ENCODE data around the gene IL17B.

The IL17B gene

GRCh38 chr5:149419859-149420544, 40.9 kb upstream of the IL17B start:
- DNase-seq, result no peak
- H3K4me1 Mint-ChIP-seq, result peaks cover 11% of the 10 kb centered on the region
- H3K9me3 Mint-ChIP-seq, result no peaks in the 10 kb centered on the region
- no peak overlapping the region for H3K4me3 Mint-ChIP-seq
- CTCF ChIA-PET, result interaction anchor here (1.4 to 2.0 kb wide), 4 partner anchors 15 to 39 kb away, joined by 3 to 4 read pairs (median 4); no protein-coding TSS in a partner anchor
- peaks cover 32% of the 10 kb centered on the region for H3K27me3 Mint-ChIP-seq
- no peak overlapping the region for H3K27ac Mint-ChIP-seq
- H3K36me3 Mint-ChIP-seq, result no peaks in the 10 kb centered on the region

GRCh38 chr5:149419532-149419858, 40.4 kb upstream of the IL17B start:
- Mint-ChIP-seq H3K4me3 (no peak overlapping the region), H3K27ac (no peak overlapping the region), H3K4me1 (peaks cover 11% of the 10 kb centered on the region), H3K27me3 (peaks cover 31% of the 10 kb centered on the region), H3K9me3 (no peaks in the 10 kb centered on the region), H3K36me3 (no peaks in the 10 kb centered on the region)
- no peak for DNase-seq
- CTCF ChIA-PET, result interaction anchor here (1.4 to 2.0 kb wide), 3 partner anchors 13 to 22 kb away, joined by 3 to 4 read pairs (median 4); no protein-coding TSS in a partner anchor

GRCh38 chr5:149418910-149419531, 39.9 kb upstream of the IL17B start:
- no peak overlapping the region for H3K4me3 Mint-ChIP-seq
- H3K36me3 Mint-ChIP-seq, result no peaks in the 10 kb centered on the region
- H3K4me1 Mint-ChIP-seq, result peaks cover 11% of the 10 kb centered on the region
- DNase-seq, result no peak
- H3K9me3 Mint-ChIP-seq, result no peaks in the 10 kb centered on the region
- H3K27ac Mint-ChIP-seq, result no peak overlapping the region
- H3K27me3 Mint-ChIP-seq, result peaks cover 33% of the 10 kb centered on the region
- CTCF ChIA-PET, result interaction anchor here (1.4 to 2.0 kb wide), 3 partner anchors 14 to 23 kb away, joined by 3 to 4 read pairs (median 4); no protein-coding TSS in a partner anchor

GRCh38 chr5:149417711-149418368, 38.7 kb upstream of the IL17B start:
- CTCF ChIA-PET, result interaction anchor here (1.5 kb wide), 1 partner anchor 15 kb away, joined by 4 read pairs; no protein-coding TSS in a partner anchor
- H3K27me3 Mint-ChIP-seq, result peaks cover 30% of the 10 kb centered on the region
- H3K4me1 Mint-ChIP-seq, result peaks cover 7% of the 10 kb centered on the region
- DNase-seq, result no peak
- no peak overlapping the region for H3K4me3 Mint-ChIP-seq
- H3K9me3 Mint-ChIP-seq, result no peaks in the 10 kb centered on the region
- no peak overlapping the region for H3K27ac Mint-ChIP-seq
- no peaks in the 10 kb centered on the region for H3K36me3 Mint-ChIP-seq

GRCh38 chr5:149416987-149417710, 38.1 kb upstream of the IL17B start:
- Mint-ChIP-seq H3K36me3 (no peaks in the 10 kb centered on the region), H3K9me3 (no peaks in the 10 kb centered on the region), H3K27ac (no peak overlapping the region), H3K4me1 (peaks cover 3% of the 10 kb centered on the region), H3K27me3 (peaks cover 29% of the 10 kb centered on the region), H3K4me3 (no peak overlapping the region)
- CTCF ChIA-PET, result no interaction called here
- DNase-seq, result no peak

GRCh38 chr5:149415066-149415967, 36.2 kb upstream of the IL17B start:
- no peaks in the 10 kb centered on the region for H3K36me3 Mint-ChIP-seq
- no peak overlapping the region for H3K4me3 Mint-ChIP-seq
- peaks cover 30% of the 10 kb centered on the region for H3K27me3 Mint-ChIP-seq
- no peak overlapping the region for H3K27ac Mint-ChIP-seq
- DNase-seq, result no peak
- no peaks in the 10 kb centered on the region for H3K9me3 Mint-ChIP-seq
- no peaks in the 10 kb centered on the region for H3K4me1 Mint-ChIP-seq
- CTCF ChIA-PET, result interaction anchor here (2.6 kb wide), 1 partner anchor 19 kb away, joined by 13 read pairs; no protein-coding TSS in a partner anchor

- Mint-ChIP-seq H3K4me1 (no peaks in the 10 kb centered on the region), H3K27me3 (peaks cover 33% of the 10 kb centered on the region), H3K4me3 (no peak overlapping the region), H3K9me3 (no peaks in the 10 kb centered on the region), H3K36me3 (no peaks in the 10 kb centered on the region), H3K27ac (no peak overlapping the region)
- CTCF ChIA-PET, result interaction anchor here (2.0 to 2.6 kb wide), 2 partner anchors 20 to 150 kb away, joined by 5 to 13 read pairs; no protein-coding TSS in a partner anchor
- no peak for DNase-seq
Observed at GRCh38 chr5:149414405-149415065, 35.4 kb upstream of the IL17B start.

- Mint-ChIP-seq H3K4me1 (no peaks in the 10 kb centered on the region), H3K4me3 (no peak overlapping the region), H3K36me3 (no peaks in the 10 kb centered on the region), H3K27me3 (peaks cover 32% of the 10 kb centered on the region), H3K9me3 (no peaks in the 10 kb centered on the region), H3K27ac (no peak overlapping the region)
- CTCF ChIA-PET, result interaction anchor here (0.6 to 2.6 kb wide), 5 partner anchors 13 to 634 kb away, joined by 3 to 13 read pairs (median 4); no protein-coding TSS in a partner anchor
- DNase-seq, result no peak
Observed at GRCh38 chr5:149413477-149414210, 34.6 kb upstream of the IL17B start.

GRCh38 chr5:149412783-149413476, 33.8 kb upstream of the IL17B start:
- no peak overlapping the region for H3K27ac Mint-ChIP-seq
- no peaks in the 10 kb centered on the region for H3K9me3 Mint-ChIP-seq
- CTCF ChIA-PET, result interaction anchor here (0.6 to 2.6 kb wide), 7 partner anchors 12 to 635 kb away, joined by 3 to 13 read pairs (median 4); no protein-coding TSS in a partner anchor
- peaks cover 32% of the 10 kb centered on the region for H3K27me3 Mint-ChIP-seq
- no peak overlapping the region for H3K4me3 Mint-ChIP-seq
- no peak for DNase-seq
- no peaks in the 10 kb centered on the region for H3K4me1 Mint-ChIP-seq
- no peaks in the 10 kb centered on the region for H3K36me3 Mint-ChIP-seq

- Mint-ChIP-seq H3K4me1 (no peaks in the 10 kb centered on the region), H3K27me3 (peaks cover 36% of the 10 kb centered on the region), H3K27ac (no peak overlapping the region), H3K36me3 (no peaks in the 10 kb centered on the region), H3K4me3 (no peak overlapping the region), H3K9me3 (no peaks in the 10 kb centered on the region)
- CTCF ChIA-PET, result interaction anchor here (0.7 to 1.4 kb wide), 2 partner anchors 30 to 36 kb away, joined by 3 read pairs; no protein-coding TSS in a partner anchor
- DNase-seq, result no peak
Observed at GRCh38 chr5:149411738-149412519, 32.8 kb upstream of the IL17B start.

GRCh38 chr5:149410721-149411432, 31.8 kb upstream of the IL17B start:
- H3K9me3 Mint-ChIP-seq, result no peaks in the 10 kb centered on the region

More at GRCh38 chr5:149410721-149411432, 31.8 kb upstream of the IL17B start:
- Mint-ChIP-seq H3K27ac (no peak overlapping the region), H3K27me3 (peaks cover 41% of the 10 kb centered on the region), H3K4me1 (no peaks in the 10 kb centered on the region), H3K4me3 (no peak overlapping the region), H3K36me3 (no peaks in the 10 kb centered on the region)
- no peak for DNase-seq
- CTCF ChIA-PET, result interaction anchor here (0.8 to 1.3 kb wide), 2 partner anchors 23 to 43 kb away, joined by 4 to 5 read pairs; no protein-coding TSS in a partner anchor

Data from activated naive CD4-positive, alpha-beta T cell treated with anti-CD3 and anti-CD28 coated beads, Interleukin-2, amount 10 ng/mL, durations not matched to agents 7 days and 5 days (primary cell).